ENCODE results near the gene CLCN7.
A peak's percentile ranks its signal among the peaks of the same experiment; 100 is the strongest.

CLCN7 gene

DNA sequence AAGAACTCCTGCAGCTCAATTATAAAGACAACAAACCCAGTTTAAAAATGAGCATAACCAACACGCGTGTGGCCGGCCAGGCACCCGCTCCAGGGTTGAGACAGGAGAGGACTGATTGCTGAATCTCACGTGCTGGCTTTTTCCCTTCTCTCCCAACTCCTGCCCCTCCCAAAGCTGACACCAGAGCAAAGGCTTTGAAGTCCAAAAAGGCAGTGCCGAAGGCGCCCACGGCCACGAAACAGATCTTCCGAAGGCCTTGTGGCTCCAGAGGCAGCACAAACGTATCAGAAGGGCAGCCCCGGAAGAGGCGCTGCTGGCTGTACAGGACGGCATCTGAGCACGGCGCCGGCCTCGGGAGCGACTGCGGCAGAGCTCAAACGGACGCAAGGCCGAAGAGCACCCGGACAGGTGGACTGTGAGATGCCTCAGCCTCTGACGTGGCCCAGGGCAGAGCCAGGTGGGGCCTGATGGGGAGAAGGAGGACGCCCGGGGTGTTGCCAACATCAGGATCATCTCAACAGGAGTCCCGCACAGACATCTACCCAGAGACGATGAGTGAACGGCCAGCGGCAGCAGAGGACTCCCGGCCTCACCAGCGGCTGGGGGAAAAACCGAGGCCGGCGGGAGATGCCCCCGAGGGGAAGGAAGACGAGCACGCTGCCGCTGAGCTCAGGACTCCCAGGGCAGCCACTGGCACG, 10.5 kb downstream of the CLCN7 start:
- no peak for DNase-seq (ENCODE audit: low spot score)

GRCh38 chr16:1461146-1461545, 13.7 kb downstream of the CLCN7 start:
- no peak for DNase-seq (ENCODE audit: low spot score)

GRCh38 chr16:1460602-1461138, 14.2 kb downstream of the CLCN7 start:
- no peak for DNase-seq (ENCODE audit: low spot score)

GRCh38 chr16:1459967-1460366, 14.9 kb downstream of the CLCN7 start:
- DNase-seq (ENCODE audit: low spot score): no peak

DNA sequence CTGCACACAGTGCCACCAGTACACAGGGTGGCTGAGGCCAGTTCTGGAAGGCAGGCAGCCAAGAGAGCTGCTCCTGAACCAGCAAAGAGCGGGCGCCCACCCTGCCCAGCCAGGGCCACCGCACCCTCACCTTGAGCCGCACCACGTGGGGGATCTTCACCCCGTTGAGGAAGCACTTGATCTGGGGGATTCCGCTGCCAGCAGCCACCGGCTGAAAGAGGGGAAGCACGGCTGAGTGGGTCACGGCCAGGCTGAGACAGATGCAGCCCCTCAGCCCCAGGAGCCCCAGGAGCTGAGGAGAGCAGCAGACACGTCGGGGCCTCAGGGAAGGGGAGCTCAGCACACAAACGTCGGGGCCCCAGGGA, 15.9 kb downstream of the CLCN7 start:
- peak; percentile 82 for DNase-seq (ENCODE audit: low spot score)

- DNase-seq (ENCODE audit: low spot score): no peak
Measured at GRCh38 chr16:1458336-1458976, 16.4 kb downstream of the CLCN7 start.

DNA sequence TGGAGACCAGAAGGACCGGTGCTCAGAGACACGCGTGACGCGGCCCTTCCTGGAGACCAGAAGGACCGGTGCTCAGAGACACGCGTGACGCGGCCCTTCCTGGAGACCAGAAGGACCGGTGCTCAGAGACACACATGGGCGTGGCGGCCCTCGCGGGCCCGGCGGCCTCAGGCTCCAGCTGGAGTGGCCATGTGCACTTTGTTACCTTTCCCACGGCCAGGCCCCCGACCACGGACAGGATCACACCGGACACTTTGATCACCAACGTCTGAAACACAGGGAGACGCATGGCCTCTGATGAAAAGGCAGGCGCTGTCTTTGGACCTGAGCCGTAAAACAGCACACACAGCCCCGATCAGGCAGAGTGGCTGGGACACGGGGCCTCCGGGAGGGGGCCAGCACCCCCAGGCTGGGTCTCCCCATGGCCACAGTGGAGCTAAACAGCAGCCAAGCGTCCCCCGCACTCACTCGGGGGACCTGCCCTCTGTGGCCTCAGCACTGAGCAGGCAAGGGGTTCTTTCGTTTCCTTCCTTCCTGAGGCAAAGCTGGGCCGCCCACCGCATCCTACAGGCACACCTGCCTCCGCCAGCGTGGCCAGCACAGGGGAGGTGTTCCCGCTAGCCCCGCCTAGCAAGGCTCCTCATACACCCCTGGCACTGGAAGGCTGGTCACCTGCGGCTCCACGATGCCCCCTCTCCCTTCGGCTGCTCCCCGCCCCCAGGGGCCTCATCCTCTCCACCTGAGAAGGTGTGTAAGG, 17.2 kb downstream of the CLCN7 start:
- DNase-seq (ENCODE audit: low spot score): no peak

GRCh38 chr16:1456951-1457350, 17.9 kb downstream of the CLCN7 start:
- no peak for DNase-seq (ENCODE audit: low spot score)

DNA sequence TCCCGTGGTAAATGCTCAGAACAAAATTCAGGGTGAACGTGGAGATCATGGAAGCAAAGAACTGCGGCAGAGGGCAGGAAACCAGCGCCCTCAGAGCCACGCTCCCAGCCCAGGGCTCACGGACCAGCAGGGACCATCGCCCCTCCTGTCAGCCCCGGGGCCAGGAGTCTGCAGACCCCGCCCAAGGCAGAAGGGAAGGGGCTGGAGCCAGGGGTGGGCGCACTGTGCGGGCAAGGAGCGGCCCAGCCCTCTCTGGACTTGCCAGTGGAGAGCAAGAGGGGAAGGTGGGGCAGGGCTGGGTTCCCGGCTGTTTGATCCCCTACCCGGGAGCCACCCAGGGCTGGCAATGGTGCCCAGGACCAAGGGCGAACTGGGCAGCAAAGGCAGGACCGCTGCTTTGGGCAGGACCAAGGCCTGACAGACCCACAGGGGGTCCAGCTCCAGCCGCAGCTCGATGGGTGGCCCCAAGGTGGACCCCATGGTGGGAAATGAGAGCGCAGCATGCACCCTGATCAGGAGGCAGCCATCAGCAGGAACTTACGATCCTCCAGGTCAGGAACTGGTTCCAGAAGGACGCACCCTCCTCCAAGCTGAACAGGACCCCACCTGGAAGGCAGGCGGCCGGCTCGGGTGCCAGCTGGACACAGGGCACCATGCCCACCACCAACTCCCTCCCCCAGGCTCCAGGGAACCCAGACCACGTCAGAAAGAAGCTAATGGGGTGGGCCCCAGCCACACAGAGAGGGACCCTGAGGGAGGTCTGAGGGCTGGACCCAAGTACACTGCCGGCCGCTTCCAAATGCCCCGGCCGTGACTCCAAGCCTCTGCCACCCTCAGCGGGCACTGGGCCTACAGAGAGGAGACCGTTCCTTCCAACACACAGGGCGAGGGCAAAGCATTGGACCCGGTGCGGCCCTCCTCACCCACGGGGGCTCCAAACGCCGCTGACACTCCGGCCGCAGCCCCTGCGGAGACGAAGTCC, 19.3 kb downstream of the CLCN7 start:
- no peak for DNase-seq (ENCODE audit: low spot score)

GRCh38 chr16:1454561-1454960, 20.3 kb downstream of the CLCN7 start:
- no peak for DNase-seq (ENCODE audit: low spot score)

GRCh38 chr16:1453316-1453715, 21.5 kb downstream of the CLCN7 start:
- no peak for DNase-seq (ENCODE audit: low spot score)

DNA sequence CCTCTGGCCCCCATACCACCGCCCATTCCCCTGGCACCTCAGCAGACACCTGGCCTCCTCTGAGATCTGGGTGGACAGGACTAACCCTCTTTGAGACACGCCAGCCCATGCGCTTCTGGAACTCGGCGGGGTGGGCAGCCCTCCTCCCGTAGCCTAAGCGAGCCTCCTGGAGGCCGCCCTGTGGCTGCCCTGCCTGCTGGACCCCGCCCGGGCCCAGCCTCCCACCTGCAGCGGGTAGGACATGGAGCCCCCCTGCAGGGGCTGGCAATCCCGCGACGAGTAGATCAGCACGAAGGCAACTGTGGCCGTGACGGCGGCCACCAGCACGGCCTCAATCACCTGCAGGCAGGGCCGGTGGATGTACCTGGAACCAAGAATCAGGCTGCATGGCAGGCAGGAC, 22.3 kb downstream of the CLCN7 start:
- DNase-seq (ENCODE audit: low spot score): no peak

GRCh38 chr16:1451702-1452392, 23.0 kb downstream of the CLCN7 start:
- no peak for DNase-seq (ENCODE audit: low spot score)

DNA sequence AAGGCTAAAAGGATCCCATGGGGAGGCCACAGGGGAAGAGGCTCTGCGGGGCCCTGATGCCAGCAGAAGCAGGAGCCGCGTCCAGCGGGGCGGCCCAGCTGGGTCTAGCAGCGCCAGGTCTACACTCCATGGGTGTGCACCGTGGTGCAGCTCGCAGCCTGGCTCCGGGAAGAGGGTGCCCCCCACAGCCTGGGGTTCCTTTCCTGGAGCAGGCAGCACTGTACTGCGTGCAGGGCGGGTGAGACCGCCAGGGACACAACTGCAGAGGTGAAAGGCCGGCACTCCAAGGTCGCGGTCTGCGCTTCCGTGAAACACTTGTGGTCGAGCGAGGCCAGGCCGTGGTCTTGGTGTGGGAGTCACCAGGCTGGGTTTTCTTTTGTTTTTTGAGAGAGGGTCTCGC, 24.0 kb downstream of the CLCN7 start:
- DNase-seq (ENCODE audit: low spot score): no peak

GRCh38 chr16:1450218-1450617, 24.6 kb downstream of the CLCN7 start:
- no peak for DNase-seq (ENCODE audit: low spot score)

DNA sequence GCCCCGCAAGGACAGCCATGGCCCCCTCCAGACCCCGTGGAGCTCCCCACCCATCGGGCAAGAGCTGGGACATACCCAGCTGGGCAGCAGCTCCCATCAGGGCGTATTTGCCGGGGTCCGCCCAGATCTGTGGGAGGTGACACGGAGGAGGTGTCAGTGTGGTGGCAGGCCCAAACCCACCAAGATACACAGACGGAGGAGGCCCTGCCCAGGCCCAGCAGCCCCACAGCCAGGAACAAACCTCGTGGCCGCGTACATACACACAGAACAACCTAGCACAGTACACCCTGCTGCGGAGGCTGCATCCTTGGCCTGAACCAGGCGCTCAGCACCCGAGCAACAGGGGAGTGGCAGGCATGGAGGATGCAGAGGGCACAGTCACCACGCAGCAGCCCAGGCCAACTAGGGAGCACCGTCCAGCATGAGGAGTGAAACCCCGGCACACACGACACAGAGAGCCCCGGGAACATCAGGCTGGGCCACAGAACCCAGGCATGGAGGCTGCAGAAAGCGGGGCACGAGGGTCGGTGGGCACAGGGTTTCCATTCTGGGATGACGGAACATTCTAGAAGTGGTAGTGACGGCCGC, 25.5 kb downstream of the CLCN7 start:
- no peak for DNase-seq (ENCODE audit: low spot score)

DNA sequence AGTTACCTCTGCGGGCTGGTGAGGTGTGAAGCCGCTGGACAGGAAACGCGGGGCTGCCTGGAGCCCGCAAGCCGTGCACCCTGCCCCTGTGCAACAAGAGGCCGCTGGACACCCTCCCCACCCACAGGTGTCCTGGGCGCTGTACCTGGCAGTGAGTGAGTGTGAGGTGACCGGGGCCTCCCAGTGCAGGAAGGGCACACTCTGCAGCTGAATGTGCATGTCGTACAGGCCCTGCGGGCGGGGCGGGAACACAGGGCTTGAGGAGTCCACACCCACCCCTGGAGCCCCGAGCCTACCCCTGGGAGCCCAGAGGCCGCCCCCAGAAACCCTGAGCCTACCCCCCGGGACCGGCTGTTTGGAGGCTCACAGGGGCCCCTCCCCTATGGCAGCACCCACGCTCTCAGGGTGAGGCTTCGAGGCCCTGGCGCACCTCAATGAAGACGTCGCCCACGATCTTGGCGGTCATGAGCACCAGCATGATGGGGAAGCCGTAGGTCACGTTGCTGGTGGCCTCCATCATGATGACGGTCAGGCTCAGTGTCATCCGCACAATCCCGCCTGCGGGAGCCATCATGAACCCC, 26.2 kb downstream of the CLCN7 start:
- DNase-seq (ENCODE audit: low spot score): no peak

GRCh38 chr16:1447965-1448364, 26.9 kb downstream of the CLCN7 start:
- no peak for DNase-seq (ENCODE audit: low spot score)

DNA sequence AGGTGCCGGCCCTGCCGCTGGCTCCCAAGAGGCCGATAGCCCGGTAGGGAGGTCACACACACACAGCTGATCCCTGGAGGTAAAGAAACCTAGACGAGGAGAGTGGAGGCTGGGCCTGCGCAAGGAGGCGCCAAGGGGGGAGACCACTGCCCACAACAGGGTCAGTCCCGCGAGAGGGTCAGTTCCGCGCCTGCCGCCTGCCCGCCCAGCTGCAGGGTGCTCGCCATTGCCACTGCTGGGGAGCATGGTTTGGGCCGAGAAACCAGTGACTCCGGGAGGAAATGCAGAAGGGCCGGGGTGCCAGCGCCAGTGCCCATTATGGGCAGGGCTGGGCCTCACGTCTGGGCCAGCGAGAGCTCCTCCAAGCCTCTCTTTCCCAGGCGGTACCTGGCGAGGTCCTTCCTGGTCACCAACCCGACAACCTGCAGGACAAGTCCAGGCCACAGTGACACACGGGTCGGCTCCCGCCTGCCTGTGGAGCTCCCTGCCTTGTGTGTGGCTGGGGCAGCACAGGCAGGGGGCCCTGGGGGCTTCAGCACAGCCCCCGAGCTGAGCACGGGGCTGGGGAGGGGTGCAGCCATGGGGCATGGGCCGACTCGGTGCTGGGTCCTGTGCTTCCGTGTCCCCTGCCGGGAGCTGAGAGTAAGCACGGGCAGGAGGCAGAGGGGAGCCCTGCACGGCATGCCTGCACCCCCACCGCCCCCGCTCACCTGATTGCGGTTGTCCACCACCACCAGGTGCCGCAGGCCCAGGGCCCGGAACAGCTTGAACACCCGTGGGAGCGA, 28.3 kb downstream of the CLCN7 start:
- DNase-seq (ENCODE audit: low spot score): no peak
